HepG2 (cell line): ENCODE data around the gene ANAPC2. TPM values are rescaled to one million over a fixed set of nuclear protein-coding genes. Genes with fewer than 3 reads are reported as not detected.

Experiments
- E2F2 ChIP-seq: sonication (generic); formaldehyde crosslinking; IDR thresholded peaks from 2 replicates; pipeline ENCODE4 v1.4.0; 2020; ENCODE audit warnings: missing genetic modification reagents, borderline replicate concordance
- GMEB1 ChIP-seq: sonication (generic); formaldehyde crosslinking; IDR thresholded peaks from 2 replicates; pipeline ENCODE4 v1.5.1; 2020; ENCODE audit warnings: missing genetic modification reagents, mild to moderate bottlenecking, borderline replicate concordance
- HIVEP1 ChIP-seq: sonication (generic); formaldehyde crosslinking; IDR thresholded peaks from 2 replicates; pipeline ENCODE4 v1.4.0; 2020; ENCODE audit warnings: mild to moderate bottlenecking, missing genetic modification reagents
- KDM2A ChIP-seq: sonication (generic); formaldehyde crosslinking; IDR thresholded peaks from 2 replicates; pipeline ENCODE4 v1.4.0; 2020; ENCODE audit warnings: low read depth, missing genetic modification reagents, borderline replicate concordance
- MTF1 ChIP-seq: sonication (generic); formaldehyde crosslinking; IDR thresholded peaks from 2 replicates; pipeline ENCODE4 v1.5.0; 2020; ENCODE audit warnings: missing genetic modification reagents
- SOX5 ChIP-seq: IDR thresholded peaks from 2 replicates; pipeline ENCODE4 v1.6.1; 2016; ENCODE audit warnings: borderline replicate concordance
- SP5 ChIP-seq: IDR thresholded peaks from 2 replicates; pipeline ENCODE4 v1.6.1; 2016; ENCODE audit warnings: low read depth, borderline replicate concordance
- TIGD3 ChIP-seq: sonication (generic); formaldehyde crosslinking; IDR thresholded peaks from 2 replicates; pipeline ENCODE4 v1.5.1; 2020; ENCODE audit warnings: mild to moderate bottlenecking, missing genetic modification reagents, borderline replicate concordance
- ZBTB26 ChIP-seq: IDR thresholded peaks from 2 replicates; pipeline ENCODE4 v1.6.1; 2016; ENCODE audit warnings: missing compliant biosample characterization, missing genetic modification reagents, borderline replicate concordance
- ZBTB39 ChIP-seq: sonication (generic); formaldehyde crosslinking; IDR thresholded peaks from 2 replicates; pipeline ENCODE4 v1.5.0; 2020; ENCODE audit warnings: missing genetic modification reagents
- ZFX ChIP-seq: sonication (generic); formaldehyde crosslinking; IDR thresholded peaks from 2 replicates; pipeline ENCODE4 v1.4.0; 2020; ENCODE audit warnings: mild to moderate bottlenecking, low read depth, missing genetic modification reagents, moderate library complexity
- ZNF235 ChIP-seq: sonication (generic); formaldehyde crosslinking; IDR thresholded peaks from 2 replicates; pipeline ENCODE4 v1.8.1; 2023; ENCODE audit warnings: mild to moderate bottlenecking, missing genetic modification reagents, borderline replicate concordance
- ZNF44 ChIP-seq: sonication (generic); formaldehyde crosslinking; IDR thresholded peaks from 2 replicates; pipeline ENCODE4 v1.5.1; 2020; ENCODE audit warnings: mild to moderate bottlenecking, missing genetic modification reagents
- ZNF615 ChIP-seq: sonication (generic); formaldehyde crosslinking; IDR thresholded peaks from 2 replicates; pipeline ENCODE4 v1.5.0; 2020; ENCODE audit warnings: mild to moderate bottlenecking, missing genetic modification reagents, borderline replicate concordance
- ZNF687 ChIP-seq: sonication (generic); formaldehyde crosslinking; IDR thresholded peaks from 2 replicates; pipeline ENCODE4 v1.5.1; 2020; ENCODE audit warnings: mild to moderate bottlenecking, missing genetic modification reagents, moderate library complexity
- polyA plus RNA-seq, 8 experiments: library from polyadenylated mRNA; depleted of rRNA in 3 of 8; stranded (reverse) in 7 of 8; unstranded in 1 of 8; fragments of >200 nt; fragmentation: Illumina TruSeq in 4 of 8; extraction: Trizol in 4 of 8; gene quantifications; 2 replicates each; pipeline versions ENCODE4 v1.2.1 to v1.2.3, GENCODE V29; 2011 to 2016; ENCODE audit warnings: low read depth in 4 of 8, missing spikeins in 1 of 8, mixed read lengths in 1 of 8; ENCODE audit not compliant: insufficient read depth in 1 of 8
- total RNA-seq, 5 experiments: library from RNA; depleted of rRNA; stranded (reverse); fragments of >200 nt; fragmentation: Illumina TruSeq; extraction: Trizol; gene quantifications; 2 replicates each; pipeline ENCODE4 v1.2.3, GENCODE V29; 2016; ENCODE audit warnings: low read depth in 1 of 5

The ANAPC2 gene
- total and polyA plus RNA-seq, 2 of the 13 experiments (the other 11 are each of a cell fraction or from before 2014, with no cell fraction given) = 12.3 to 15.4 TPM

- TF ChIP-seq ZNF687 (CRISPR knock-in tag) (peak; percentile 64), ZNF235 (CRISPR knock-in tag) (no peak), ZNF44 (no peak), HIVEP1 (peak; percentile 52; the same call in 1 of the 2 replicates), ZFX (CRISPR knock-in tag) (peak; percentile 58; the same call in 1 of the 2 replicates), SP5 (no peak), SOX5 (CRISPR knock-in tag) (no peak), ZBTB26 (CRISPR knock-in tag) (no peak), KDM2A (CRISPR knock-in tag) (peak; percentile 67; the same call in 1 of the 2 replicates), MTF1 (CRISPR knock-in tag) (no peak), ZNF615 (CRISPR knock-in tag) (no peak), E2F2 (CRISPR knock-in tag) (no peak; the same call in 1 of the 2 replicates), TIGD3 (CRISPR knock-in tag) (no peak), ZBTB39 (CRISPR knock-in tag) (no peak; the same call in 1 of the 2 replicates), GMEB1 (CRISPR knock-in tag) (no peak)
These were observed 40.9 kb upstream of the ANAPC2 start (continued) for GRCh38 chr9:137228968-137229896.
